H4 (cell line): ENCODE results near the gene ANKRD18B. TPM values are rescaled to one million over a fixed set of nuclear protein-coding genes. Genes with fewer than 3 reads are reported as not detected.
"Not testable (repeated sequence)": the region's sequence is repeated elsewhere in the genome, so short reads cannot be mapped to it uniquely, and the experiment has no call there.

ENCODE experiments used
- DNase-seq: peaks from one replicate; pipeline ENCODE4 v3.0.0-alpha.2; 2015; ENCODE audit warnings: low spot score
- total RNA-seq: library from RNA; depleted of rRNA; stranded (reverse); fragments of >200 nt; shearing (Covaris generic); gene quantifications from 2 replicates; pipeline ENCODE4 v1.2.3, GENCODE V29; 2014

ANKRD18B gene
- total RNA-seq, 1 experiment from 2014 or later = 0.75 TPM

- not testable (repeated sequence) for DNase-seq
Measured at GRCh38 chr9:33533958-33534357, 9.9 kb downstream of the ANKRD18B start.

GRCh38 chr9:33535541-33535940, 11.5 kb downstream of the ANKRD18B start:
- no peak for DNase-seq

- not testable (repeated sequence) for DNase-seq
Measured at GRCh38 chr9:33543463-33543862, 19.4 kb downstream of the ANKRD18B start.

GRCh38 chr9:33545715-33546114, 21.7 kb downstream of the ANKRD18B start:
- not testable (repeated sequence) for DNase-seq

GRCh38 chr9:33548816-33549215, 24.8 kb downstream of the ANKRD18B start:
- DNase-seq = not testable (repeated sequence)

- DNase-seq = not testable (repeated sequence)
Measured at GRCh38 chr9:33549418-33549817, 25.4 kb downstream of the ANKRD18B start.

- DNase-seq = not testable (repeated sequence)
Measured at GRCh38 chr9:33551183-33551582, 27.1 kb downstream of the ANKRD18B start.

- DNase-seq = not testable (repeated sequence)
Measured at GRCh38 chr9:33552315-33552725, 28.3 kb downstream of the ANKRD18B start.

GRCh38 chr9:33560217-33560616, 36.2 kb downstream of the ANKRD18B start:
- not testable (repeated sequence) for DNase-seq

GRCh38 chr9:33562196-33562595, 38.1 kb downstream of the ANKRD18B start:
- DNase-seq = not testable (repeated sequence)

- DNase-seq = not testable (repeated sequence)
Measured at GRCh38 chr9:33567776-33568175, 43.7 kb downstream of the ANKRD18B start.

- not testable (repeated sequence) for DNase-seq
Measured at GRCh38 chr9:33577786-33578185, 53.7 kb downstream of the ANKRD18B start.

- DNase-seq = not testable (repeated sequence)
Measured at GRCh38 chr9:33579996-33580395, 55.9 kb downstream of the ANKRD18B start.

- DNase-seq = not testable (repeated sequence)
Measured at GRCh38 chr9:33582686-33583085, 58.6 kb downstream of the ANKRD18B start.

GRCh38 chr9:33586128-33586527, 62.1 kb downstream of the ANKRD18B start:
- DNase-seq = not testable (repeated sequence)

GRCh38 chr9:33587799-33588198, 63.7 kb downstream of the ANKRD18B start:
- not testable (repeated sequence) for DNase-seq

- DNase-seq = not testable (repeated sequence)
Measured at GRCh38 chr9:33588876-33589275, 64.8 kb downstream of the ANKRD18B start.

GRCh38 chr9:33590857-33591256, 66.8 kb downstream of the ANKRD18B start:
- not testable (repeated sequence) for DNase-seq

GRCh38 chr9:33596974-33597373, 72.9 kb downstream of the ANKRD18B start:
- not testable (repeated sequence) for DNase-seq

- not testable (repeated sequence) for DNase-seq
Measured at GRCh38 chr9:33597386-33597785, 73.3 kb downstream of the ANKRD18B start.

GRCh38 chr9:33598796-33599379, 74.8 kb downstream of the ANKRD18B start:
- not testable (repeated sequence) for DNase-seq

GRCh38 chr9:33600911-33601310, 76.9 kb downstream of the ANKRD18B start:
- not testable (repeated sequence) for DNase-seq

GRCh38 chr9:33604249-33604648, 80.2 kb downstream of the ANKRD18B start:
- DNase-seq = not testable (repeated sequence)

GRCh38 chr9:33604936-33605335, 80.9 kb downstream of the ANKRD18B start:
- not testable (repeated sequence) for DNase-seq
